22Rv1 (cell line): ENCODE data around the gene MYL7.

Experiments
- ZFX ChIP-seq: fragments of 450-650 bp; IDR thresholded peaks from 2 replicates; pipeline ENCODE4 v1.6.1; 2017; ENCODE audit warnings: antibody characterized with exemption, borderline replicate concordance
- TF ChIP-seq, protein P1 (sequence below): fragments of 450-650 bp; IDR thresholded peaks from 2 replicates; pipeline ENCODE4 v1.5.1; 2017; ENCODE audit warnings: mild to moderate bottlenecking

DNA sequence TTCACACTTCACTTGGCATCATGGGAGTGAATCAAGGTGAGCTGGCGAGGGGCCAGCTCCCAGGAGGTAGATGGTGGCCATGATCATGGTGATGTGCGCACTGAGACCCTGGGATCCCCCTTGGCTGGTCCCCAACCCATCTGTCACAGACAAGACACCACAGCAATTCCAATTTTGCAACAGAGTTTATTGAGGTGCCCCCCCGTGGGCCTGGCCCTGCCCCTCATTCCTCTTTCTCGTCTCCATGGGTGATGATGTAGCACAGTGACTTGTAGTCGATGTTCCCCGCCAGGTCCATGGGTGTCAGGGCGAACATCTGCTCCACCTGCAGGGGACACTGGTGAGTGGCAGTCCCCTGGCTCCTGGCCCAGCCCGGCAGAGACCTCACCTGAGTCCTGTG is 2.4 kb downstream of the MYL7 start:
- TF ChIP-seq, protein P1, sequence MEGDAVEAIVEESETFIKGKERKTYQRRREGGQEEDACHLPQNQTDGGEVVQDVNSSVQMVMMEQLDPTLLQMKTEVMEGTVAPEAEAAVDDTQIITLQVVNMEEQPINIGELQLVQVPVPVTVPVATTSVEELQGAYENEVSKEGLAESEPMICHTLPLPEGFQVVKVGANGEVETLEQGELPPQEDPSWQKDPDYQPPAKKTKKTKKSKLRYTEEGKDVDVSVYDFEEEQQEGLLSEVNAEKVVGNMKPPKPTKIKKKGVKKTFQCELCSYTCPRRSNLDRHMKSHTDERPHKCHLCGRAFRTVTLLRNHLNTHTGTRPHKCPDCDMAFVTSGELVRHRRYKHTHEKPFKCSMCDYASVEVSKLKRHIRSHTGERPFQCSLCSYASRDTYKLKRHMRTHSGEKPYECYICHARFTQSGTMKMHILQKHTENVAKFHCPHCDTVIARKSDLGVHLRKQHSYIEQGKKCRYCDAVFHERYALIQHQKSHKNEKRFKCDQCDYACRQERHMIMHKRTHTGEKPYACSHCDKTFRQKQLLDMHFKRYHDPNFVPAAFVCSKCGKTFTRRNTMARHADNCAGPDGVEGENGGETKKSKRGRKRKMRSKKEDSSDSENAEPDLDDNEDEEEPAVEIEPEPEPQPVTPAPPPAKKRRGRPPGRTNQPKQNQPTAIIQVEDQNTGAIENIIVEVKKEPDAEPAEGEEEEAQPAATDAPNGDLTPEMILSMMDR = no peak
- TF ChIP-seq ZFX = no peak
